Measurements from ENCODE around the gene GPC3. TPM values are rescaled to one million over a fixed set of nuclear protein-coding genes. Genes with fewer than 3 reads are reported as not detected.

The GPC3 gene
- total and polyA plus RNA-seq, 8 donors = 0.46 to 137 (median 4.4) TPM

- intact Hi-C loops (cut with DNase I; ENCODE audit: low total_unique reads) = no loop called here
- no peak overlapping the region for H3K27ac ChIP-seq
- H3K27me3 ChIP-seq = no peaks in the 10 kb centered on the region
- TF ChIP-seq CTCF (IDR thresholded peaks at IDR 0.05) (no peak), POLR2AphosphoS5 (IDR thresholded peaks at IDR 0.05) (no peak), EP300 (IDR thresholded peaks at IDR 0.05) (no peak), POLR2A (IDR thresholded peaks at IDR 0.05) (no peak)
- H3K36me3 ChIP-seq = no peaks in the 10 kb centered on the region
- H3K4me3 ChIP-seq = no peak overlapping the region
- 60 to 91% (median 63%) methylated on average over 2 of the region's 2 CpGs for whole genome bisulfite sequencing, 5 donors
- no peaks in the 10 kb centered on the region for H3K4me1 ChIP-seq
- DNase-seq = no peak
- peaks cover 0 to 2% (median 0%) of the 10 kb centered on the region in 4 donors for H3K9me3 ChIP-seq
These were observed 26.3 kb downstream of the GPC3 start for GRCh38 chrX:133958997-133959688.

- intact Hi-C loops (cut with DNase I; ENCODE audit: low total_unique reads) = no loop called here
- no peaks in the 10 kb centered on the region for H3K4me1 ChIP-seq
- TF ChIP-seq CTCF (IDR thresholded peaks at IDR 0.05) (no peak), EP300 (IDR thresholded peaks at IDR 0.05) (no peak), POLR2AphosphoS5 (IDR thresholded peaks at IDR 0.05) (no peak), POLR2A (IDR thresholded peaks at IDR 0.05) (no peak)
- no peaks in the 10 kb centered on the region for H3K36me3 ChIP-seq
- WGBS, 5 donors = 56 to 79% (median 75%) methylated on average over 1 of the region's 1 CpG
- no peaks in the 10 kb centered on the region for H3K27me3 ChIP-seq
- DNase-seq = no peak
- H3K9me3 ChIP-seq = peaks cover 0 to 9% (median 2%) of the 10 kb centered on the region in 4 donors
- H3K4me3 ChIP-seq = no peak overlapping the region
- no peak overlapping the region for H3K27ac ChIP-seq
These were observed 28.6 kb downstream of the GPC3 start for GRCh38 chrX:133956570-133957340.

GRCh38 chrX:133953785-133954355 lies 31.5 kb downstream of the GPC3 start:
- H3K4me3 ChIP-seq = no peak overlapping the region
- H3K4me1 ChIP-seq = no peaks in the 10 kb centered on the region
- no peaks in the 10 kb centered on the region for H3K36me3 ChIP-seq
- 74 to 94% (median 88%) methylated on average over 4 of the region's 4 CpGs for WGBS, 5 donors
- H3K27ac ChIP-seq = no peak overlapping the region
- no peak for DNase-seq
- no peaks in the 10 kb centered on the region for H3K27me3 ChIP-seq
- H3K9me3 ChIP-seq = peaks cover 0 to 9% (median 2%) of the 10 kb centered on the region in 4 donors
- TF ChIP-seq EP300 (IDR thresholded peaks at IDR 0.05) = no peak
- TF ChIP-seq POLR2A (IDR thresholded peaks at IDR 0.05) = no peak
- no peak for TF ChIP-seq POLR2AphosphoS5 (IDR thresholded peaks at IDR 0.05)
- no peak for TF ChIP-seq CTCF (IDR thresholded peaks at IDR 0.05)
- intact Hi-C loops (cut with DNase I; ENCODE audit: low total_unique reads) = no loop called here

GRCh38 chrX:133953078-133953477 lies 32.3 kb downstream of the GPC3 start:
- Histone ChIP-seq H3K9me3 (peaks cover 0 to 9% (median 2%) of the 10 kb centered on the region in 4 donors), H3K4me1 (no peaks in the 10 kb centered on the region), H3K27me3 (peaks cover 0 to 6% (median 0%) of the 10 kb centered on the region in 3 donors), H3K36me3 (no peaks in the 10 kb centered on the region), H3K27ac (no peak overlapping the region), H3K4me3 (no peak overlapping the region)
- intact Hi-C loops (cut with DNase I; ENCODE audit: low total_unique reads) = no loop called here
- DNase-seq = no peak
- TF ChIP-seq CTCF (IDR thresholded peaks at IDR 0.05) (no peak), POLR2AphosphoS5 (IDR thresholded peaks at IDR 0.05) (no peak), POLR2A (IDR thresholded peaks at IDR 0.05) (no peak), EP300 (IDR thresholded peaks at IDR 0.05) (no peak)
- WGBS, 5 donors = 63 to 83% (median 73%) methylated on average over 2 of the region's 2 CpGs

All from stomach (tissue), 9 donors.